SK-N-SH (cell line): ENCODE data around the gene PDE11A.

ENCODE experiments used
- EP300 ChIP-seq, 2 experiments: IDR thresholded peaks; 2 replicates each; pipeline versions ENCODE4 v1.4.0 to v1.6.1; 2012; ENCODE audit warnings: borderline replicate concordance in 1 of 2, low read depth in 1 of 2, low read length in 1 of 2
- TF ChIP-seq, protein P1 (sequence below): IDR thresholded peaks from 2 replicates; pipeline ENCODE4; 2012

DNA sequence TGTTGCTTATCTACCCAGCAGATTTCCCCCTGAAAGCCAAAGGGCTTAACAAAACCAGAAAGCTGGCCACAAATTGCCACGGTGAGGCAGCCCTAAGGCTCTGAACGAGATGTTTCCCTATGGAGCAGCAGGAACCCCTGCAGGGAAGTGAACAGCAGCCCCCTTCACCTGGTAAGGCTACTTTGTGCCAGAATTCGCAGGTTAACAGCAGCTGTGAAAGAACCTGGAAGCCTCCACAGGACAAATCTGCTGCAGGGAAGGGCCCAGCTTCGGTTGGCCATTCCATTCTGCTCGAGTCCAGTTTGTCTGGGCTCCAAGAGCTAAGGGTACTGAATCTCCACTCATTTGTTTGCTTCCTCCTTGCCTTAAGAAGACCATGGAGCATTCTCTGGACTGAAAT lies 175.3 kb downstream of the PDE11A start:
- no peak for TF ChIP-seq EP300 (IDR thresholded peaks at IDR 0.05; ENCODE audit: borderline replicate concordance in 1 of 2, low read depth in 1 of 2, low read length in 1 of 2)
- TF ChIP-seq, protein P1, sequence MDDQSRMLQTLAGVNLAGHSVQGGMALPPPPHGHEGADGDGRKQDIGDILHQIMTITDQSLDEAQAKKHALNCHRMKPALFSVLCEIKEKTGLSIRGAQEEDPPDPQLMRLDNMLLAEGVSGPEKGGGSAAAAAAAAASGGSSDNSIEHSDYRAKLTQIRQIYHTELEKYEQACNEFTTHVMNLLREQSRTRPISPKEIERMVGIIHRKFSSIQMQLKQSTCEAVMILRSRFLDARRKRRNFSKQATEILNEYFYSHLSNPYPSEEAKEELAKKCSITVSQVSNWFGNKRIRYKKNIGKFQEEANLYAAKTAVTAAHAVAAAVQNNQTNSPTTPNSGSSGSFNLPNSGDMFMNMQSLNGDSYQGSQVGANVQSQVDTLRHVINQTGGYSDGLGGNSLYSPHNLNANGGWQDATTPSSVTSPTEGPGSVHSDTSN, result no peak
